SK-N-SH (cell line): ENCODE results near the gene MAP6. TPM values are rescaled to one million over a fixed set of nuclear protein-coding genes. Genes with fewer than 3 reads are reported as not detected.

Experiments
- CTCF ChIA-PET: fragments of 300-600, 350-600 bp; formaldehyde crosslinking; extraction: SDS; loops from one replicate; lab custom pipeline; 2021; lab: Yijun Ruan, JAX
- POLR2A ChIA-PET: fragments of 350-600 bp; sonication (Branson Sonifier 250); formaldehyde crosslinking; extraction: SDS; loops from one replicate; lab custom pipeline; 2020; ENCODE audit warnings: antibody characterized with exemption, inconsistent platforms; lab: Yijun Ruan, JAX
- DNase-seq: peaks from one replicate; pipeline ENCODE4 v3.0.0; 2012
- H2AFZ ChIP-seq: fragments of 200-600 bp; sonication (generic); 2 replicates; pipeline ENCODE4 v1.8.1; 2016; ENCODE audit warnings: antibody characterized with exemption, mild to moderate bottlenecking, low read depth
- H3F3A ChIP-seq: fragments of 200-600 bp; sonication (generic); replicated peaks from 2 replicates; pipeline ENCODE3; 2016; ENCODE audit warnings: antibody characterized with exemption, mild to moderate bottlenecking; ENCODE audit not compliant: insufficient read depth
- H3K27ac ChIP-seq, 2 experiments: fragments of 200-500 bp in 1 of 2; fragments of 200-600 bp in 1 of 2; sonication (Bioruptor generic) in 1 of 2; sonication (generic), shearing (Covaris generic) in 1 of 2; 2 replicates each; pipeline versions ENCODE4 v1.5.1 to v1.6.1; 2014 to 2016; ENCODE audit warnings: low read depth in 2 of 2, inconsistent platforms in 1 of 2, low read length in 1 of 2, mild to moderate bottlenecking in 1 of 2, mixed read lengths in 1 of 2
- H3K27me3 ChIP-seq: fragments of 200-600 bp; sonication (generic), shearing (Covaris generic); 2 replicates; pipeline ENCODE4 v1.6.1; 2016; ENCODE audit warnings: mixed run types; ENCODE audit not compliant: insufficient read depth
- H3K36me3 ChIP-seq, 2 experiments: fragments of 200-500 bp in 1 of 2; fragments of 200-600 bp in 1 of 2; sonication (Bioruptor generic) in 1 of 2; sonication (generic) in 1 of 2; replicated peaks in 1 of 2; 2 replicates each; pipeline versions ENCODE3 to v1.5.1; 2014 to 2016; ENCODE audit warnings: low read length in 1 of 2, mild to moderate bottlenecking in 1 of 2; ENCODE audit not compliant: insufficient read depth in 2 of 2, control insufficient read depth in 1 of 2
- H3K4me1 ChIP-seq, 2 experiments: fragments of 200-500 bp in 1 of 2; fragments of 200-600 bp in 1 of 2; sonication (Bioruptor generic) in 1 of 2; sonication (generic), shearing (Covaris generic) in 1 of 2; 2 replicates each; pipeline versions ENCODE4 v1.5.1 to v1.6.1; 2014 to 2016; ENCODE audit warnings: low read depth in 1 of 2, low read length in 1 of 2, mixed run types in 1 of 2; ENCODE audit not compliant: insufficient read depth in 2 of 2, control insufficient read depth in 1 of 2
- H3K4me2 ChIP-seq: fragments of 200-600 bp; sonication (generic), shearing (Covaris generic); 2 replicates; pipeline ENCODE4 v1.6.1; 2017; ENCODE audit warnings: mixed run types
- H3K4me3 ChIP-seq, 2 experiments: fragments of 200-500 bp in 1 of 2; fragments of 200-600 bp in 1 of 2; sonication (Bioruptor generic) in 1 of 2; sonication (generic), shearing (Covaris generic) in 1 of 2; 2 replicates each; pipeline versions ENCODE4 v1.5.1 to v1.8.1; 2014 to 2016; ENCODE audit warnings: low read depth in 2 of 2, inconsistent platforms in 1 of 2, low read length in 1 of 2, mild to moderate bottlenecking in 1 of 2, mixed read lengths in 1 of 2, moderate library complexity in 1 of 2
- H3K79me2 ChIP-seq: fragments of 200-600 bp; sonication (generic); 2 replicates; pipeline ENCODE4 v1.8.1; 2017; ENCODE audit warnings: mild to moderate bottlenecking; ENCODE audit not compliant: insufficient read depth
- H3K9ac ChIP-seq: fragments of 200-600 bp; sonication (generic); 2 replicates; pipeline ENCODE4 v1.6.1; 2017; ENCODE audit warnings: mixed run types
- H3K9me2 ChIP-seq: fragments of 200-600 bp; sonication (generic); 2 replicates; pipeline ENCODE4 v1.6.1; 2017; ENCODE audit warnings: mixed run types
- H3K9me3 ChIP-seq: fragments of 200-600 bp; sonication (generic); 2 replicates; pipeline ENCODE4 v1.6.1; 2017; ENCODE audit warnings: mixed run types, mild to moderate bottlenecking, moderate library complexity
- H4K20me1 ChIP-seq: fragments of 200-600 bp; sonication (generic); 2 replicates; pipeline ENCODE4 v1.6.1; 2017; ENCODE audit warnings: mild to moderate bottlenecking, mixed run types; ENCODE audit not compliant: insufficient read depth
- CHD2 ChIP-seq: fragments of 150-350 bp; IDR thresholded peaks from 2 replicates; pipeline ENCODE4 v1.6.1; 2018; ENCODE audit warnings: low read length; ENCODE audit not compliant: partially characterized antibody
- CTCF ChIP-seq: fragments of 200-600 bp; sonication (generic); IDR thresholded peaks from 2 replicates; pipeline ENCODE4 v1.6.1; 2017; ENCODE audit warnings: antibody characterized with exemption, mild to moderate bottlenecking, moderate library complexity
- ELF1 ChIP-seq: IDR thresholded peaks from 2 replicates; pipeline ENCODE4 v1.4.0; 2012
- EZH2phosphoT487 ChIP-seq: fragments of 200-600 bp; sonication (generic); IDR thresholded peaks from 2 replicates; pipeline ENCODE4 v1.6.1; 2017; ENCODE audit warnings: low read depth, mixed run types, mild to moderate bottlenecking, antibody characterized with exemption, moderate library complexity, borderline replicate concordance
- GABPA ChIP-seq: IDR thresholded peaks from 2 replicates; pipeline ENCODE4 v1.4.0; 2012; ENCODE audit warnings: low read depth, mild to moderate bottlenecking
- IRF3 ChIP-seq: fragments of 150-350 bp; IDR thresholded peaks from 2 replicates; pipeline ENCODE4 v1.6.1; 2016; ENCODE audit warnings: mild to moderate bottlenecking, low read depth, low read length
- MAX ChIP-seq: IDR thresholded peaks from 2 replicates; pipeline ENCODE4 v1.4.0; 2012; ENCODE audit warnings: low read depth
- NFIC ChIP-seq: IDR thresholded peaks from 2 replicates; pipeline ENCODE4 v1.4.0; 2012; ENCODE audit warnings: borderline replicate concordance
- NRF1 ChIP-seq: IDR thresholded peaks from 2 replicates; pipeline ENCODE4 v1.6.1; 2012; ENCODE audit warnings: low read depth, mild to moderate bottlenecking, low read length
- PBX3 ChIP-seq: IDR thresholded peaks from 2 replicates; pipeline ENCODE4; 2012
- POLR2AphosphoS5 ChIP-seq: IDR thresholded peaks from 2 replicates; pipeline ENCODE4 v1.6.1; 2012; ENCODE audit warnings: low read depth, low read length
- RCOR1 ChIP-seq: fragments of 150-350 bp; IDR thresholded peaks from 2 replicates; pipeline ENCODE4 v1.6.1; 2017; ENCODE audit warnings: antibody characterized with exemption, low read length
- RFX5 ChIP-seq: IDR thresholded peaks from 2 replicates; pipeline ENCODE4 v1.6.1; 2012; ENCODE audit warnings: mild to moderate bottlenecking, improper control_type of control experiment, low read length
- SMC3 ChIP-seq: IDR thresholded peaks from 2 replicates; pipeline ENCODE4 v1.6.1; 2012; ENCODE audit warnings: low read depth, low read length, improper control_type of control experiment
- TCF12 ChIP-seq: IDR thresholded peaks from 2 replicates; pipeline ENCODE4 v1.4.0; 2012
- TEAD4 ChIP-seq: IDR thresholded peaks from 2 replicates; pipeline ENCODE4 v1.4.0; 2012; ENCODE audit warnings: mild to moderate bottlenecking, borderline replicate concordance; ENCODE audit not compliant: insufficient read depth
- USF1 ChIP-seq: IDR thresholded peaks from 2 replicates; pipeline ENCODE4 v1.4.0; 2012; ENCODE audit warnings: low read depth, borderline replicate concordance
- ZBTB33 ChIP-seq: IDR thresholded peaks from 2 replicates; pipeline ENCODE4 v1.4.0; 2012; ENCODE audit warnings: low read depth, borderline replicate concordance
- WGBS: methylation state at CpG from one replicate; pipeline ENCODE4 v1.1.6; 2017; ENCODE audit warnings: low lambda C conversion rate; 5-methylcytosine and 5-hydroxymethylcytosine counted together
- polyA plus RNA-seq, 3 experiments: library from polyadenylated mRNA; depleted of rRNA; stranded (reverse); fragments of >200 nt; gene quantifications; 2 replicates each; pipeline ENCODE4 v1.2.3, GENCODE V29; 2012

MAP6 gene
- polyA plus RNA-seq, 1 of the 3 experiments (the other 2 are of a cell fraction) = 11.1 TPM

- H3K9me3 ChIP-seq = no peaks in the 10 kb centered on the region
- H3K79me2 ChIP-seq = no peaks in the 10 kb centered on the region
- no peak overlapping the region for H3K9ac ChIP-seq
- TF ChIP-seq TEAD4 (no peak), PBX3 (no peak), GABPA (no peak), IRF3 (no peak), MAX (no peak), CHD2 (no peak), RFX5 (no peak), USF1 (no peak), ELF1 (no peak), NRF1 (no peak), EZH2phosphoT487 (no peak), POLR2AphosphoS5 (no peak), NFIC (no peak), CTCF (no peak), TCF12 (no peak), SMC3 (no peak), ZBTB33 (no peak), RCOR1 (no peak)
- peaks cover 10 to 27% of the 10 kb centered on the region in 2 experiments for H3K36me3 ChIP-seq
- no peaks in the 10 kb centered on the region for H4K20me1 ChIP-seq
- DNase-seq = no peak
- H3F3A ChIP-seq = peaks cover 6% of the 10 kb centered on the region
- no peaks in the 10 kb centered on the region for H3K27me3 ChIP-seq
- no peak overlapping the region for H3K27ac ChIP-seq
- POLR2A ChIA-PET = interaction anchor here (0.6 to 4.3 kb wide), 2 partner anchors 15 to 22 kb away, joined by 3 to 21 read pairs; partner anchors contain the start of gene SERPINH1
- H3K4me2 ChIP-seq = no peak overlapping the region
- CTCF ChIA-PET = interaction anchor here (0.6 to 4.8 kb wide), 15 partner anchors 9 to 222 kb away, joined by 3 to 45 read pairs (median 3); partner anchors contain the start of genes MAP6 and SERPINH1
- no peaks in the 10 kb centered on the region for H3K9me2 ChIP-seq
- WGBS = 85% methylated on average over 8 of the region's 8 CpGs
- no peak overlapping the region for H3K4me3 ChIP-seq
- no peak overlapping the region for H2AFZ ChIP-seq
- peaks cover 0 to 5% of the 10 kb centered on the region in 2 experiments; a peak in 1 of 4 replicates for H3K4me1 ChIP-seq
Observed at GRCh38 chr11:75576499-75576918, 92.3 kb downstream of the MAP6 start.
